Choroid plexus epithelial cell (primary cell): ENCODE data around the gene EPHB2.

ENCODE experiments used
- DNase-seq: peaks from one replicate; pipeline ENCODE4 v3.0.0-alpha.2; 2010; ENCODE audit warnings: low read depth
- H3K4me3 ChIP-seq: 2 replicates; pipeline ENCODE4 v1.5.1; 2011; ENCODE audit warnings: low read depth, mild to moderate bottlenecking, control low read depth, low read length, moderate library complexity
- TF ChIP-seq, protein P1 (sequence below): conservative IDR thresholded peaks from 2 replicates; pipeline ENCODE4 v1.5.1; 2011; ENCODE audit warnings: low read depth, mild to moderate bottlenecking, control low read depth, inconsistent platforms, low read length, moderate library complexity

Gene EPHB2

GRCh38 chr1:22908880-22909426 lies 198.3 kb downstream of the EPHB2 start:
- DNase-seq, result no peak
- H3K4me3 ChIP-seq, result no peak overlapping the region
- TF ChIP-seq, protein P1, sequence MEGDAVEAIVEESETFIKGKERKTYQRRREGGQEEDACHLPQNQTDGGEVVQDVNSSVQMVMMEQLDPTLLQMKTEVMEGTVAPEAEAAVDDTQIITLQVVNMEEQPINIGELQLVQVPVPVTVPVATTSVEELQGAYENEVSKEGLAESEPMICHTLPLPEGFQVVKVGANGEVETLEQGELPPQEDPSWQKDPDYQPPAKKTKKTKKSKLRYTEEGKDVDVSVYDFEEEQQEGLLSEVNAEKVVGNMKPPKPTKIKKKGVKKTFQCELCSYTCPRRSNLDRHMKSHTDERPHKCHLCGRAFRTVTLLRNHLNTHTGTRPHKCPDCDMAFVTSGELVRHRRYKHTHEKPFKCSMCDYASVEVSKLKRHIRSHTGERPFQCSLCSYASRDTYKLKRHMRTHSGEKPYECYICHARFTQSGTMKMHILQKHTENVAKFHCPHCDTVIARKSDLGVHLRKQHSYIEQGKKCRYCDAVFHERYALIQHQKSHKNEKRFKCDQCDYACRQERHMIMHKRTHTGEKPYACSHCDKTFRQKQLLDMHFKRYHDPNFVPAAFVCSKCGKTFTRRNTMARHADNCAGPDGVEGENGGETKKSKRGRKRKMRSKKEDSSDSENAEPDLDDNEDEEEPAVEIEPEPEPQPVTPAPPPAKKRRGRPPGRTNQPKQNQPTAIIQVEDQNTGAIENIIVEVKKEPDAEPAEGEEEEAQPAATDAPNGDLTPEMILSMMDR, result no peak

DNA sequence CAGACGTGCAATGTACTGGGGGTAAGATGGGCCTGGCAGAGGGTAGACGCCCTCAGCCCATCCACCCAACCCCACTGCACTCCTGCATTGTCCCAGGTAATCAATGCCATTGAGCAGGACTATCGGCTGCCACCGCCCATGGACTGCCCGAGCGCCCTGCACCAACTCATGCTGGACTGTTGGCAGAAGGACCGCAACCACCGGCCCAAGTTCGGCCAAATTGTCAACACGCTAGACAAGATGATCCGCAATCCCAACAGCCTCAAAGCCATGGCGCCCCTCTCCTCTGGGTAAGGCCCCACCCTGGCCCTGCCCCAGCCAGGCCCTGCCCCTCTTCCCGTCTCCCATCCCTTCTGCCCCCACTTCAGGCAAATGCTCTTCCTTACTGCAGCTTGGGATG lies 199.6 kb downstream of the EPHB2 start:
- H3K4me3 ChIP-seq, result no peak overlapping the region
- TF ChIP-seq, protein P1, result no peak
- no peak for DNase-seq

- TF ChIP-seq, protein P1, result no peak
- no peak for DNase-seq
- no peak overlapping the region for H3K4me3 ChIP-seq
Observed at GRCh38 chr1:22910986-22911651, 200.5 kb downstream of the EPHB2 start.

DNA sequence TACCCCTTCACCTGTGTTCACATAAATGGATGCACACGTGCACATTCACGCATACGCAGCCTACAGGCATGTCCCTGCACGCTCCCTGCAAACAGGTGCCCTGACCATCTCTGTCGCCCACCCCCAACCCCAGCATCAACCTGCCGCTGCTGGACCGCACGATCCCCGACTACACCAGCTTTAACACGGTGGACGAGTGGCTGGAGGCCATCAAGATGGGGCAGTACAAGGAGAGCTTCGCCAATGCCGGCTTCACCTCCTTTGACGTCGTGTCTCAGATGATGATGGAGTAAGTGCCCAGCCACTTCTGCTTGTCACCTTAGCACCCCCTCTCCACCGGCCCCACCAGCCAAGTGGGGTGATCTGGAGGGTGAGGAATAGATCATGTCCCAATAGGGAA lies 201.7 kb downstream of the EPHB2 start:
- no peak for DNase-seq
- TF ChIP-seq, protein P1, result no peak
- no peak overlapping the region for H3K4me3 ChIP-seq

- TF ChIP-seq, protein P1, result no peak
Observed at GRCh38 chr1:22913421-22914141, 202.9 kb downstream of the EPHB2 start.

DNA sequence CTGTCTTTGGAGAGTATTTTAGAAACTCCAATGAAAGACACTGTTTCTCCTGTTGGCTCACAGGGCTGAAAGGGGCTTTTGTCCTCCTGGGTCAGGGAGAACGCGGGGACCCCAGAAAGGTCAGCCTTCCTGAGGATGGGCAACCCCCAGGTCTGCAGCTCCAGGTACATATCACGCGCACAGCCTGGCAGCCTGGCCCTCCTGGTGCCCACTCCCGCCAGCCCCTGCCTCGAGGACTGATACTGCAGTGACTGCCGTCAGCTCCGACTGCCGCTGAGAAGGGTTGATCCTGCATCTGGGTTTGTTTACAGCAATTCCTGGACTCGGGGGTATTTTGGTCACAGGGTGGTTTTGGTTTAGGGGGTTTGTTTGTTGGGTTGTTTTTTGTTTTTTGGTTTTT lies 203.5 kb downstream of the EPHB2 start:
- DNase-seq, result no peak
- TF ChIP-seq, protein P1, result no peak
- H3K4me3 ChIP-seq, result no peak overlapping the region

More at GRCh38 chr1:22913421-22914141, 202.9 kb downstream of the EPHB2 start:
- no peak for DNase-seq
- H3K4me3 ChIP-seq, result no peak overlapping the region
